ELF-1 (cell line): Measurements from ENCODE around the gene AZI2.

ENCODE experiments used
- DNase-seq: peaks from one replicate; pipeline ENCODE4 v3.0.0-alpha.2; 2016; ENCODE audit warnings: low read depth, low spot score

Gene AZI2

GRCh38 chr3:28348629-28349468 is at the start of gene AZI2, which contains the start of gene ZCWPW2:
AZI2 (minus strand) TSS chr3:28348824; CDS start chr3:28340617, 8,207 bp downstream.
ZCWPW2 (plus strand) TSS chr3:28348721; CDS start chr3:28413069, 64,348 bp downstream.
- peak; percentile 97 for DNase-seq

- no peak for DNase-seq
These were observed 40.4 kb upstream of the AZI2 start for GRCh38 chr3:28388978-28389377.

GRCh38 chr3:28386049-28386448 is 37.4 kb upstream of the AZI2 start:
- no peak for DNase-seq

- no peak for DNase-seq
These were observed 27.8 kb upstream of the AZI2 start for GRCh38 chr3:28376424-28376823.

GRCh38 chr3:28349469-28350000 is 911 bp upstream of the AZI2 start:
- no peak for DNase-seq

- no peak for DNase-seq
These were observed 377 bp downstream of the AZI2 start for GRCh38 chr3:28348265-28348628.

- peak; percentile 15 for DNase-seq
These were observed 1.0 kb downstream of the AZI2 start for GRCh38 chr3:28347374-28348264.

- no peak for DNase-seq
These were observed 2.9 kb downstream of the AZI2 start for GRCh38 chr3:28345690-28346089.

- DNase-seq: no peak
These were observed 5.5 kb downstream of the AZI2 start for GRCh38 chr3:28343144-28343543.

GRCh38 chr3:28337230-28337629 is 11.4 kb downstream of the AZI2 start:
- no peak for DNase-seq

GRCh38 chr3:28335246-28335645 is 13.4 kb downstream of the AZI2 start:
- DNase-seq: no peak

GRCh38 chr3:28334552-28334951 is 14.1 kb downstream of the AZI2 start:
- no peak for DNase-seq

GRCh38 chr3:28328188-28329151 is 20.2 kb downstream of the AZI2 start:
- DNase-seq: no peak

GRCh38 chr3:28326458-28326926 is 22.1 kb downstream of the AZI2 start:
- DNase-seq: no peak

GRCh38 chr3:28322464-28322863 is 26.2 kb downstream of the AZI2 start:
- DNase-seq: no peak

- DNase-seq: no peak
These were observed 27.6 kb downstream of the AZI2 start for GRCh38 chr3:28320981-28321380.

- no peak for DNase-seq
These were observed 31.1 kb downstream of the AZI2 start for GRCh38 chr3:28317438-28318022.

GRCh38 chr3:28316226-28316625 is 32.4 kb downstream of the AZI2 start:
- DNase-seq: no peak

- DNase-seq: no peak
These were observed 32.9 kb downstream of the AZI2 start for GRCh38 chr3:28315711-28316110.

- DNase-seq: no peak
These were observed 40.4 kb downstream of the AZI2 start for GRCh38 chr3:28308196-28308595.

- DNase-seq: no peak
These were observed 46.9 kb downstream of the AZI2 start for GRCh38 chr3:28301688-28302087.
